ENCODE measurements around the gene IGF1. TPM values are rescaled to one million over a fixed set of nuclear protein-coding genes. Genes with fewer than 3 reads are reported as not detected.

The IGF1 gene
- total RNA-seq, 1 donor from 2014 or later, result 0.06 TPM

- peak overlapping the region; percentile 32 for H3K4me3 ChIP-seq (ENCODE audit: low read depth, low read length)
- DNase-seq (ENCODE audit: low read depth), result no peak
- no peak for TF ChIP-seq CTCF (conservative IDR thresholded peaks at IDR 0.05; ENCODE audit: low read depth, low read length)
Observed at GRCh38 chr12:102484017-102484416, 3.7 kb upstream of the IGF1 start.

GRCh38 chr12:102483466-102483865 lies 3.1 kb upstream of the IGF1 start:
- no peak for DNase-seq (ENCODE audit: low read depth)
- no peak overlapping the region for H3K4me3 ChIP-seq (ENCODE audit: low read depth, low read length)
- TF ChIP-seq CTCF (conservative IDR thresholded peaks at IDR 0.05; ENCODE audit: low read depth, low read length), result no peak

- H3K4me3 ChIP-seq (ENCODE audit: low read depth, low read length), result no peak overlapping the region
- no peak for TF ChIP-seq CTCF (conservative IDR thresholded peaks at IDR 0.05; ENCODE audit: low read depth, low read length)
- no peak for DNase-seq (ENCODE audit: low read depth)
Observed at GRCh38 chr12:102481705-102482425, 1.5 kb upstream of the IGF1 start.

- TF ChIP-seq CTCF (conservative IDR thresholded peaks at IDR 0.05; ENCODE audit: low read depth, low read length), result no peak
- H3K4me3 ChIP-seq (ENCODE audit: low read depth, low read length), result no peak overlapping the region
- no peak for DNase-seq (ENCODE audit: low read depth)
Observed at GRCh38 chr12:102479939-102480338, 424 bp downstream of the IGF1 start.

GRCh38 chr12:102479099-102479885 lies 1.1 kb downstream of the IGF1 start:
- no peak for DNase-seq (ENCODE audit: low read depth)
- TF ChIP-seq CTCF (conservative IDR thresholded peaks at IDR 0.05; ENCODE audit: low read depth, low read length), result no peak
- no peak overlapping the region for H3K4me3 ChIP-seq (ENCODE audit: low read depth, low read length)

GRCh38 chr12:102478405-102479098 lies 1.8 kb downstream of the IGF1 start:
- H3K4me3 ChIP-seq (ENCODE audit: low read depth, low read length), result no peak overlapping the region
- no peak for TF ChIP-seq CTCF (conservative IDR thresholded peaks at IDR 0.05; ENCODE audit: low read depth, low read length)
- DNase-seq (ENCODE audit: low read depth), result no peak

All from epithelial cell of proximal tubule (primary cell).